ENCODE measurements around the gene ARHGAP35.

GRCh38 chr19:46880431-46880830 lies 19.6 kb downstream of the ARHGAP35 start:
- no peak for TF ChIP-seq EP300 (IDR thresholded peaks at IDR 0.05)
- TF ChIP-seq CTCF (IDR thresholded peaks at IDR 0.05): no peak
- no peak for TF ChIP-seq POLR2A (IDR thresholded peaks at IDR 0.05)
- no peak for TF ChIP-seq POLR2AphosphoS5 (IDR thresholded peaks at IDR 0.05)

Measured in gastroesophageal sphincter (tissue), 3 donors.